HG03196 (cell line): Measurements from ENCODE around the gene BLOC1S6.

Experiments used
- ATAC-seq: cut with Tn5 transposase; IDR thresholded peaks from one replicate; pipeline ENCODE4 v1.9.1; 2021; ENCODE audit not compliant: unreplicated experiment

Gene BLOC1S6

GRCh38 chr15:45587863-45588170 lies 638 bp downstream of the BLOC1S6 start:
- ATAC-seq: no peak

- no peak for ATAC-seq
These were observed 1.2 kb downstream of the BLOC1S6 start for GRCh38 chr15:45588219-45588875.

- no peak for ATAC-seq
These were observed 2.1 kb downstream of the BLOC1S6 start for GRCh38 chr15:45589256-45589655.

- no peak for ATAC-seq
These were observed 7.1 kb downstream of the BLOC1S6 start for GRCh38 chr15:45594319-45594718.

- ATAC-seq: no peak
These were observed 7.8 kb downstream of the BLOC1S6 start for GRCh38 chr15:45594835-45595530.

- no peak for ATAC-seq
These were observed 16.7 kb downstream of the BLOC1S6 start for GRCh38 chr15:45603881-45604280.

GRCh38 chr15:45604326-45604725 lies 17.1 kb downstream of the BLOC1S6 start:
- ATAC-seq: no peak

- no peak for ATAC-seq
These were observed 19.2 kb downstream of the BLOC1S6 start for GRCh38 chr15:45606413-45606812.

- no peak for ATAC-seq
These were observed 19.7 kb downstream of the BLOC1S6 start for GRCh38 chr15:45606841-45607240.

- no peak for ATAC-seq
These were observed 24.1 kb downstream of the BLOC1S6 start for GRCh38 chr15:45611305-45611704.

GRCh38 chr15:45612790-45613415 lies 25.7 kb downstream of the BLOC1S6 start:
- ATAC-seq: no peak

- no peak for ATAC-seq
These were observed 29.7 kb downstream of the BLOC1S6 start for GRCh38 chr15:45616901-45617323.

GRCh38 chr15:45618813-45619212 lies 31.6 kb downstream of the BLOC1S6 start:
- no peak for ATAC-seq

- ATAC-seq: no peak
These were observed 41.0 kb downstream of the BLOC1S6 start for GRCh38 chr15:45628136-45628535.

GRCh38 chr15:45630917-45631691 lies 43.9 kb downstream of the BLOC1S6 start:
- no peak for ATAC-seq

GRCh38 chr15:45631776-45632175 lies 44.6 kb downstream of the BLOC1S6 start:
- no peak for ATAC-seq

GRCh38 chr15:45634432-45635190 lies 47.4 kb downstream of the BLOC1S6 start, which contains the start of gene SQOR:
Gene SQOR, plus strand, starts transcription at chr15:45635029. Its CDS starts 23,895 bp downstream, at chr15:45658924.
- peak; percentile 67 for ATAC-seq

- ATAC-seq: peak; percentile 48
These were observed 48.0 kb downstream of the BLOC1S6 start for GRCh38 chr15:45635191-45635638.

- ATAC-seq: no peak
These were observed 48.6 kb downstream of the BLOC1S6 start for GRCh38 chr15:45635763-45636292.

GRCh38 chr15:45637141-45637540 lies 50.0 kb downstream of the BLOC1S6 start:
- no peak for ATAC-seq
